RWPE1 (cell line): Measurements from ENCODE around the gene CPB1.

ENCODE experiments used
- CTCF ChIA-PET: fragments of 350-600 bp; sonication (Branson Sonifier 250); formaldehyde crosslinking; extraction: SDS; loops from one replicate; lab custom pipeline; 2021; lab: Yijun Ruan, JAX
- POLR2A ChIA-PET: fragments of 400-600 bp; formaldehyde crosslinking; extraction: SDS; loops from one replicate; lab custom pipeline; 2020; ENCODE audit warnings: antibody characterized with exemption; ENCODE audit not compliant: low non-redundant PET; lab: Yijun Ruan, JAX
- DNase-seq: peaks from one replicate; pipeline ENCODE4 v3.0.0; 2012; ENCODE audit warnings: low spot score
- H3K27ac ChIP-seq: fragments of 450-650 bp; 2 replicates; pipeline ENCODE4 v1.5.1; 2017
- TF ChIP-seq, protein P1 (sequence below): fragments of 450-650 bp; conservative IDR thresholded peaks from 2 replicates; pipeline ENCODE4 v1.5.1; 2017; ENCODE audit warnings: low read depth, mild to moderate bottlenecking

The CPB1 gene

DNA sequence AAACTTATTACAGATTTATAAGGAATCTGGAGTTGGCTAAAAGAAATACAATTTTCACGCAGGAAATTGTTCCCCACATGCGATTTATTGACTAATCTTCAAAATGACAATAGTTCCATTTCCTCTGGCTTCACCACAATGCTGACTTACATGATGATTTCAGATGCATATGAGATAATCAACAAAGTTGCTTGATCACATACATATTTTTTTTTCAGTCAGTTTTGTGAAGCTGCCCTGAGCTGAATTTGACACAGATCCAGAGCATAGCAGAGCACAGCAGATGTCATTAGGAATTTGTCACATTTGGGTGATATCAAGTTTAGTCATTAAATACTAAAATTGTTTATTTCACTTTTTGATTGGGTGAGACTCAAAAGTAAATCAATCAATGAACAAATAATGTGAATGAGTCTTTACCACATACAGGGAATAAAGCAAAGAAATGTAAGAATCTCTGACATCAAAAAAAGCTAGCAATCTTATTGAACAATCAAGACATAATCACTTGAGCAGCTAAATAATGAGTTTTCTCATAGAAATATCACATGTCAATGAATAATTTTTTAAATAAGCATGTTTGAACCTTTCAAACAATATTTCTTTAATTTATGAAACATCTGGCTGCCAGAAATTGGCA lies 18.3 kb downstream of the CPB1 start:
- CTCF ChIA-PET: interaction anchor here (0.5 kb wide), 1 partner anchor 62 kb away, joined by 3 read pairs; no protein-coding TSS in a partner anchor
- POLR2A ChIA-PET: no interaction called here
- TF ChIP-seq, protein P1, sequence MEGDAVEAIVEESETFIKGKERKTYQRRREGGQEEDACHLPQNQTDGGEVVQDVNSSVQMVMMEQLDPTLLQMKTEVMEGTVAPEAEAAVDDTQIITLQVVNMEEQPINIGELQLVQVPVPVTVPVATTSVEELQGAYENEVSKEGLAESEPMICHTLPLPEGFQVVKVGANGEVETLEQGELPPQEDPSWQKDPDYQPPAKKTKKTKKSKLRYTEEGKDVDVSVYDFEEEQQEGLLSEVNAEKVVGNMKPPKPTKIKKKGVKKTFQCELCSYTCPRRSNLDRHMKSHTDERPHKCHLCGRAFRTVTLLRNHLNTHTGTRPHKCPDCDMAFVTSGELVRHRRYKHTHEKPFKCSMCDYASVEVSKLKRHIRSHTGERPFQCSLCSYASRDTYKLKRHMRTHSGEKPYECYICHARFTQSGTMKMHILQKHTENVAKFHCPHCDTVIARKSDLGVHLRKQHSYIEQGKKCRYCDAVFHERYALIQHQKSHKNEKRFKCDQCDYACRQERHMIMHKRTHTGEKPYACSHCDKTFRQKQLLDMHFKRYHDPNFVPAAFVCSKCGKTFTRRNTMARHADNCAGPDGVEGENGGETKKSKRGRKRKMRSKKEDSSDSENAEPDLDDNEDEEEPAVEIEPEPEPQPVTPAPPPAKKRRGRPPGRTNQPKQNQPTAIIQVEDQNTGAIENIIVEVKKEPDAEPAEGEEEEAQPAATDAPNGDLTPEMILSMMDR: no peak
- no peak for DNase-seq
- no peak overlapping the region for H3K27ac ChIP-seq

DNA sequence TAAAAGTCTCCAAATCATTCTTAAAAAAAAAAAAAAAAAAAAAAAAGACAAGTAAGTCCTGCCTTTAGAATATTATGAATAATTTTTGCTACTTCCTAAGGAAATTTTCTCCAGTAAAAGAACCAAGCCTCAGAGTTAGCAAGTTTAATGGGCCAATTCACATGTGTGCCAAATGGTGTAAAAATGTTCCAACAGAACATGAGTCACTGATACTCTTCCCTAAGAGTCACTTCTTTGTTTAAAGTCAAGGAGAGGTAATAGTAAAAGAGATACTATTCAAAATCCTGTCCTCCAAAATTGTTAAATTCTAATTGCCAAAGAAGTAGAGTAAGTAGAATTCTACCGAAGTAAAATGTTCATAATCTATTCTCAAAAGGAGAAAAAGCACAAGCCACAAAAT lies 19.7 kb downstream of the CPB1 start:
- TF ChIP-seq, protein P1: no peak
- DNase-seq: no peak
- no peak overlapping the region for H3K27ac ChIP-seq
- POLR2A ChIA-PET: no interaction called here
- CTCF ChIA-PET: no interaction called here

DNA sequence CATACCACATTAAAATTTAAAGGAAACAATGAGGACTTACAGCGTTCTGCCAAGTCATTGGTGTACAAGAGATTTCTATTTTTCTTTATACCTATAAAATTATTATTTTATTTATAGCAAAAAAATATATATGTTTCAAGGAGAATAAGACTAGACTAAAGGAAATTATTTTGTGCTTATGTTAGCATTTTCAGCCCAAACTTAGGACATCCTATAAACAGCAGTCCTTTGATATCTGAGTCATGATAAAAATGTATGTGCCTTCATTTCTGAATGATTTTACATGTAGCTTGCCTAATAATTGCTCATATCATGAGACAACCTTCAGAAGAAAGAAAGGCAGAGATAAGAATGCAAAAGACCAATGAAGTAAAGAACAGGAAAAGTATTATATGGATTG lies 20.8 kb downstream of the CPB1 start:
- TF ChIP-seq, protein P1: no peak
- no peak overlapping the region for H3K27ac ChIP-seq
- DNase-seq: no peak
- ChIA-PET CTCF (no interaction called here), POLR2A (no interaction called here)

DNA sequence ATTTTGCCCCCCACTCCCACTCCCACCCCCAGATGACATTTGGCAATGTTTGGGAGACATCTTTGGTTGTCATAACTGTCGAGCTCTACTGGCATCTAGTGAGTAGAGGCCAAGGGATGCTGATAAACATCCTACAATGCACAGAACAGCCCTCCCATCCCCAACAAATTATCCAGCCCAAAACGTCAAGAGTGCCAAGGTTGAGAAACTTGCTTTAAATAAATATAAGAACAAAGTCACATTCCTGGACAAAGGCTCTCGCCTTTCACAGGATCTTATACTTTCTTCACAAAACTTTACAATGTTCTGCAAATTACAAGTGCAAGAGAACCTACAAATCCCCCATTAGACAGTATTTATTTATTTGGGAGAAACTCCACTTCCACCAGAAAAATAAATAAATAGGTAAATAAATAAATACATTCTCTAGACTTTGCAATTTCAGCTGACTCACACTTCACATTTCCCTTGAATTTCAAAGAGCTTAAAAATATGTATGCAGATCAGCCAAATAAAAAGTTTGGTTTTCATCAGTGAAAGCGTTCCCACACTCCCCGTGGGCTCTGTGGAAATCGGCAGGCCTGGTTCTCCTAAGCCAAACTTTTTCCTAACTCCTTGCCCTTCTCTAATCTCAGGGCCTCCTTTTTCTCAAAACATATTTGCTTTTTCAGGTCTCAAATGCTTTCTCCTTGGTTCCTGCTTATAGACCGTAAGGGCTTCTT lies 24.8 kb downstream of the CPB1 start:
- TF ChIP-seq, protein P1: no peak
- no peak for DNase-seq
- ChIA-PET POLR2A (no interaction called here), CTCF (no interaction called here)
- no peak overlapping the region for H3K27ac ChIP-seq

DNA sequence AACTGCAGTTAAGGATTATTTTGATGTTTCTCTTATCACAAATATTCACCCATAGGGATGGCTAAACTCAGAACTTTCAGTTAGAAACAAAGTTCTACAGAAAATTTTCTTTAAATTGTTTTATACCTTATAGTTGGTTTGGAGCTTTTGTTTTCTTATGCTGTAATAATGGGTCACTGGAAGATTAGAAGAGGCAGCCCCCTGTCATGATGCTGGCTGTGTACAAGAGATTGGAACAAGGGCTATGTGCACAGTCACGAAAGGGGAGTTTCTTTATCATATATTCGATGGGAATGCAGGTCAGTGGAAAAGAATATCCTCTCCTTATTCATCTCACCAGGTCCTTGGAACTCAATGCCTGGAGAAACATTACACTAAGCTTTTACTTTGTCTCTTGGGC lies 25.5 kb downstream of the CPB1 start:
- TF ChIP-seq, protein P1: no peak
- ChIA-PET CTCF (no interaction called here), POLR2A (no interaction called here)
- H3K27ac ChIP-seq: no peak overlapping the region
- no peak for DNase-seq

DNA sequence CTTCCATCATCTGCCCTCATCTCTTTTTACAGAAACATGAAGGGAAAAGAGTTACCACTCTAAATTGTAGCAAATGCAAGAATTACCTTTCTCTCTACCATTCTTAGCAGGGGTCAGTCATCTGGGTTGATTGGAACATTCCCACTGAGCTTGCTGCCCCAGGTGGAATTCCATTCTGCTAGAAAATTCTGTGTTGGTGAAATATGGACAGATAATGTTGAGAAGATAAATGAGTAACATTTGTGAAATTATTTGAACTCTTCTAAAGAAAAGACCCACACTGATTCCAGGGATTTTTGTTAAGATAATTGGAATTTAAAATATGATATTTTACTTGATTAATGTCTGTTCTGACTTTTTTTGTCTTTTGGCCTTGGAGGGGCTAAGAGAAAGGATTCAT lies 26.4 kb downstream of the CPB1 start:
- no peak overlapping the region for H3K27ac ChIP-seq
- POLR2A ChIA-PET: no interaction called here
- DNase-seq: no peak
- CTCF ChIA-PET: interaction anchor here (0.6 kb wide), 1 partner anchor 8 kb away, joined by 3 read pairs; no protein-coding TSS in a partner anchor
- TF ChIP-seq, protein P1: no peak
